Testis (tissue), 3 donors: ENCODE data around the gene HRH1. TPM values are rescaled to one million over a fixed set of nuclear protein-coding genes. Genes with fewer than 3 reads are reported as not detected.
A peak's percentile ranks its signal among the peaks of the same experiment; 100 is the strongest.

Experiments
- DNase-seq: peaks from one replicate; pipeline ENCODE4 v3.0.0-alpha.2; 2019
- H3K27ac ChIP-seq, 2 donors: fragments of 200-600 bp; sonication (generic); one replicate each; pipeline ENCODE4 v1.5.1; 2019
- H3K27me3 ChIP-seq: fragments of 200-600 bp; sonication (generic); one replicate; pipeline ENCODE4 v1.5.1; 2019
- H3K36me3 ChIP-seq: fragments of 200-600 bp; sonication (generic); one replicate; pipeline ENCODE4 v1.5.1; 2017; ENCODE audit warnings: low read depth; ENCODE audit errors: missing control alignments
- H3K4me1 ChIP-seq: fragments of 200-600 bp; sonication (generic); one replicate; pipeline ENCODE4 v1.5.1; 2019
- H3K4me3 ChIP-seq, 2 donors: fragments of 200-600 bp; sonication (generic); one replicate each; pipeline ENCODE4 v1.5.1; 2017 to 2019
- H3K9me3 ChIP-seq: fragments of 200-600 bp; sonication (generic); one replicate; pipeline ENCODE4 v1.5.1; 2017
- CTCF ChIP-seq, 3 experiments: fragments of 450-650 bp in 2 of 3; fragments of 200-600 bp in 1 of 3; sonication (generic) in 1 of 3; IDR thresholded peaks; one replicate each; pipeline ENCODE4 v1.5.1; 2016 to 2019; ENCODE audit warnings: antibody characterized with exemption in 3 of 3, mild to moderate bottlenecking in 2 of 3, moderate library complexity in 1 of 3
- POLR2A ChIP-seq: fragments of 450-650 bp; IDR thresholded peaks from one replicate; pipeline ENCODE4 v1.6.1; 2017; ENCODE audit warnings: antibody characterized with exemption, mild to moderate bottlenecking, moderate library complexity
- WGBS, 2 donors: methylation state at CpG; one replicate each; pipeline ENCODE4 v1.1.5; 2018; 5-methylcytosine and 5-hydroxymethylcytosine counted together
- intact Hi-C: fragments of 100-400 bp; cut with DNase I; formaldehyde crosslinking; loops from one replicate; pipeline ENCODE4 v1.15.1; 2023; ENCODE audit warnings: low total_unique reads
- polyA plus RNA-seq: library from polyadenylated mRNA; stranded (reverse); fragments of 350-450 nt; fragmentation: Illumina TruSeq; extraction: RNeasy Lipid Tissue Mini Kit (QIAGEN cat#74804); gene quantifications from one replicate; pipeline ENCODE4 v1.2.3, GENCODE V29; 2014; ENCODE audit warnings: low read depth, low replicate concordance; ENCODE audit not compliant: insufficient read depth
- total RNA-seq, 2 donors: library from RNA; depleted of rRNA; stranded (reverse); fragments of >200 nt; gene quantifications; one replicate each; pipeline ENCODE4 v1.2.3, GENCODE V29; 2016

Gene HRH1
- total and polyA plus RNA-seq, 3 donors from 2014 or later: 1.6 to 3.2 (median 2.5) TPM

DNA sequence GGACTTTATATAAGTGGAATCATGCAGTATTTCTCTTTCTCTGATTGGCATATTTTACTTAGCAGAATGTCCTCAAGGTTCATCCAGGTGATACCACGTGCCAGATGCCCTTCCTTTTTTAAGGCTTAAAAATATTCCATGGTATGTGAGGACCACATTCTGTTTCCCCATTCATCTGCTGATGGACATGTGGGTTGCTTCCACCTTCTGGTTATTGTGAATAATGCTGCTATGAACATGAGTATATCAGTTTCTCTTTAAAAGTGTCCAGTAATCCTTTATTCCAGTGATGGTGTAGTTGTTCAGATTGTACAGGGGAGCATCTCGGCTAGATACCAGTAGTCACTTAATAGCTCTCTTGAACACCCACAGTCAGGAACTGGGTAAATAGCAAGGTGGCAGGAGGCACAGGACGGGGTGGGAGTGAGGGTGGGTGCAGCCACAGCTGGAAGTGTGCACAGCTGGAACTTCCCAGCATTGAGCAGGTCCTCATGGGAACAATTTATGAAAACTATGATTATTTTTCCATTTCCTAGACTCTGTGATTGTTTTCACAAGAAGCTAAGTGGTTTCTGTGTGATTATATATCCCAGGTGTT, 67.6 kb downstream of the HRH1 start:
- Histone ChIP-seq H3K36me3 (no peaks in the 10 kb centered on the region), H3K9me3 (no peaks in the 10 kb centered on the region), H3K27me3 (no peaks in the 10 kb centered on the region), H3K4me1 (no peaks in the 10 kb centered on the region), H3K4me3 (no peak overlapping the region), H3K27ac (no peak overlapping the region)
- TF ChIP-seq POLR2A (no peak), CTCF (IDR thresholded peaks at IDR 0.05) (no peak)
- DNase-seq: no peak
- intact Hi-C loops: no loop called here
- WGBS, 2 donors: 57 to 70% methylated on average over 3 of the region's 3 CpGs

- Histone ChIP-seq H3K27me3 (no peaks in the 10 kb centered on the region), H3K36me3 (no peaks in the 10 kb centered on the region), H3K4me1 (peaks cover 9% of the 10 kb centered on the region), H3K4me3 (no peak overlapping the region), H3K27ac (no peak overlapping the region), H3K9me3 (no peaks in the 10 kb centered on the region)
- no peak for TF ChIP-seq CTCF (IDR thresholded peaks at IDR 0.05)
- no peak for TF ChIP-seq POLR2A
- no peak for DNase-seq
- WGBS, 2 donors: 65 to 72% methylated on average over 3 of the region's 3 CpGs
- intact Hi-C loops: no loop called here
Measured at GRCh38 chr3:11224010-11224409, 69.7 kb downstream of the HRH1 start.

DNA sequence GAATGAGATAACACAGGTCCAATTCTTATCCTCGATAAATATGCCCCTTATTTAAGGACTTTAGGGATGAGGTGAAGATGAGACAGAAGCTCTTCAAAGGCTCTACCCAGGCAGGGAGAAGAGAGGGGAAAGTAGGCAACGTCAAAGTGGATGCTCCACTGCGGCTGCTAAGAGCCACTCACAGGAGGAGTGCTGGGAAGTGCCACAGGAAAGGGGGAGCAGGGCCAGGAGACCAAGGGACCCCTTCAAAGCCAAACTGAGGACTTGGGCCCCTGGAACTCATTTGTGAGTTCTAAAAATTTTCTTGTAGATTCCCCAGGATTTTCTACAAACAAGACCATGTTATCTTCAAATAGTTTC, 70.6 kb downstream of the HRH1 start:
- TF ChIP-seq POLR2A (no peak), CTCF (IDR thresholded peaks at IDR 0.05) (no peak)
- Histone ChIP-seq H3K9me3 (no peaks in the 10 kb centered on the region), H3K36me3 (no peaks in the 10 kb centered on the region), H3K4me3 (no peak overlapping the region), H3K4me1 (peaks cover 9% of the 10 kb centered on the region), H3K27ac (no peak overlapping the region), H3K27me3 (no peaks in the 10 kb centered on the region)
- intact Hi-C loops: no loop called here
- no peak for DNase-seq
- WGBS, 2 donors: 80 to 93% methylated on average over 3 of the region's 3 CpGs

DNA sequence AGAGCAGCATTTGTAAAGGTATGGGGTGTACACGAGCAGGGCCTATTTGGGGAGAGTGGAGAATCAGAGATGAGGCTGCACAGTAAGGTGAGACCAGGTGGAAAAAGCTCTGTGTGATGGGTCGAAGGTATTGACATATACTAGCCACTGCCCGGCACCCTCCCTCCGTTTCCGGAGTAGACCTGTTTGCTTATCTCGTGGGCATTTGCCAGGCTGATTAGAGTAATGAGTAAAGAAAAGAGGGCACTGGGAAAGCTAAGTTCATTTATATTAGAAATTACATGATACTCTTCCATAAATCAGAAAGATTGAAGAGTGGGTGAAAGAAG, 71.7 kb downstream of the HRH1 start:
- Histone ChIP-seq H3K27me3 (no peaks in the 10 kb centered on the region), H3K9me3 (no peaks in the 10 kb centered on the region), H3K36me3 (no peaks in the 10 kb centered on the region), H3K4me1 (peaks cover 9% of the 10 kb centered on the region), H3K4me3 (no peak overlapping the region), H3K27ac (peak overlapping the region in 1 of 2 donors; percentile 21)
- no peak for DNase-seq
- 81 to 85% methylated on average over 6 of the region's 6 CpGs for WGBS, 2 donors
- intact Hi-C loops: no loop called here
- TF ChIP-seq CTCF (IDR thresholded peaks at IDR 0.05) (no peak), POLR2A (no peak)

DNA sequence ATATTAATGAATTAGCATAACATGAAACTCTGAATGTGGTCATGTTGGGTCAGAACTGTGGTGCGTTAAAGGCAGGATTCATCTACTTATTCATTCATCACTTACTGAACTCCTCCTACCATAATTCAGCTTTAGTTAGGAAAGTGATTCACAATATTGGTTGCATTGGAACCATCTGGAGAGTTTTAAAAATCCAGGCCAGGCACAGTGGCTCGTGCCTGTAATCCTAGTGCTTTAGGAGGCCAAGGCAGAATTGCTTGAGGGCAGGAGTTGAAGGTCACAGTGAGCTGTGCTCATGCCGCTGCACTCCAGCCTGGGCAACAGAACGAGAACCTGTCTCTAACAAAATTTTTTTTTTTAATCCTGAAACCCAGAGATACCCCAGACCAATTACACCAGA, 73.7 kb downstream of the HRH1 start:
- Histone ChIP-seq H3K27ac (no peak overlapping the region), H3K27me3 (no peaks in the 10 kb centered on the region), H3K4me3 (no peak overlapping the region), H3K4me1 (peaks cover 9% of the 10 kb centered on the region), H3K36me3 (no peaks in the 10 kb centered on the region), H3K9me3 (no peaks in the 10 kb centered on the region)
- DNase-seq: peak; percentile 38
- intact Hi-C loops: no loop called here
- TF ChIP-seq POLR2A (no peak), CTCF (IDR thresholded peaks at IDR 0.05) (no peak)
- WGBS, 2 donors: 21 to 50% methylated on average over 4 of the region's 4 CpGs
